Stimulated activated CD4-positive, alpha-beta T cell treated with anti-CD3 and anti-CD28 coated beads, Interleukin-15, amount 100 ng/mL, for 48 hours (primary cell): ENCODE data around the gene BRICD5.
"Not testable (repeated sequence)": the region's sequence is repeated elsewhere in the genome, so short reads cannot be mapped to it uniquely, and the experiment has no call there.

Source experiments
- DNase-seq, 2 donors: peaks; one replicate each; pipeline ENCODE4 v3.0.0-alpha.2; 2020; ENCODE audit warnings: low read depth in 2 of 2

Gene BRICD5

GRCh38 chr16:2223221-2223941 is 12.7 kb upstream of the BRICD5 start, which contains the start of gene E4F1:
Gene E4F1, plus strand, starts transcription at chr16:2223591. Its CDS starts 23 bp downstream, at chr16:2223614.
- DNase-seq: peak; percentile 99 to 100

GRCh38 chr16:2216330-2216729 is 5.7 kb upstream of the BRICD5 start:
- no peak for DNase-seq

- no peak for DNase-seq
Observed at GRCh38 chr16:2214719-2214968, 4.0 kb upstream of the BRICD5 start, which contains the start of gene PGP. Gene PGP, minus strand, starts transcription at chr16:2214840. Its CDS starts 63 bp downstream, at chr16:2214777.

- no peak for DNase-seq
Observed at GRCh38 chr16:2213817-2214718, 3.4 kb upstream of the BRICD5 start.

GRCh38 chr16:2212362-2213324 is 2.0 kb upstream of the BRICD5 start:
- DNase-seq: no peak

GRCh38 chr16:2211923-2212347 is 1.3 kb upstream of the BRICD5 start:
- DNase-seq: no peak

GRCh38 chr16:2210009-2210332 is 692 bp downstream of the BRICD5 start:
- no peak for DNase-seq

- no peak for DNase-seq
Observed at GRCh38 chr16:2209258-2210008, 1.2 kb downstream of the BRICD5 start.

- DNase-seq: no peak
Observed at GRCh38 chr16:2208772-2209171, 1.9 kb downstream of the BRICD5 start.

GRCh38 chr16:2208308-2208707 is 2.4 kb downstream of the BRICD5 start:
- no peak for DNase-seq

- no peak for DNase-seq
Observed at GRCh38 chr16:2207872-2208271, 2.8 kb downstream of the BRICD5 start.

GRCh38 chr16:2206780-2207433 is 3.8 kb downstream of the BRICD5 start:
- DNase-seq: no peak

- no peak for DNase-seq
Observed at GRCh38 chr16:2206420-2206779, 4.3 kb downstream of the BRICD5 start.

- DNase-seq: no peak
Observed at GRCh38 chr16:2205967-2206313, 4.7 kb downstream of the BRICD5 start.

- DNase-seq: peak; percentile 76 to 82
Observed at GRCh38 chr16:2205104-2205966, 5.3 kb downstream of the BRICD5 start, which contains the start of gene MLST8. Gene MLST8, plus strand, starts transcription at chr16:2205454. Its CDS starts 632 bp downstream, at chr16:2206086.

- DNase-seq: no peak
Observed at GRCh38 chr16:2204416-2205103, 6.1 kb downstream of the BRICD5 start.

- not testable (repeated sequence) for DNase-seq
Observed at GRCh38 chr16:2203119-2203688, 7.5 kb downstream of the BRICD5 start.

GRCh38 chr16:2200313-2200712 is 10.3 kb downstream of the BRICD5 start:
- DNase-seq: no peak

GRCh38 chr16:2199621-2200139 is 11.0 kb downstream of the BRICD5 start:
- no peak for DNase-seq
